ENCODE results near the gene SPRED3. TPM values are rescaled to one million over a fixed set of nuclear protein-coding genes. Genes with fewer than 3 reads are reported as not detected.

Gene SPRED3
- total and polyA plus RNA-seq, 9 of the 15 experiments (the other 6 are each of a cell fraction or from before 2014, with no cell fraction given) = 0.05 to 1.3 (median 0.36) TPM

DNA sequence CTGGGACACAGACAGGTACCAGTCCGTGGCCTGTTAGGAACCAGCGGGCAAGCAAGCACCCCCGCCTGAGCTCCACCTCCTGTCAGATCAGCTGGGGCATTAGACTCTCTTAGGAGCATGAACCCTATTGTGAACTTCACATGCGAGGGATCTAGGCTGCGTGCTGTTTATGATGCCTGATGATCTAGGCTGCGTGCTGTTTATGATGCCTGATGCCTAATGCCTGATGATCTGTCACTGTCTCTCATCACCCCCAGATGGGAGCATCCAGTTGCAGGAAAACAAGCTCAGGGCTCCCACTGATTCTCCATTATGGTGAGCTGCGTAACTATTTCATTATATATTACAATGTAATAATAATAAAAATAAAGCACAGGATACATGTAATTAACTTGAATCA, 33.9 kb downstream of the SPRED3 start:
- Histone ChIP-seq H3K36me3 (ENCODE audit: control insufficient read depth, insufficient read depth, low read length) (no peaks in the 10 kb centered on the region), H4K20me1 (replicated peaks; ENCODE audit: control insufficient read depth, insufficient read depth, low read length) (no peaks in the 10 kb centered on the region), H3K27ac (ENCODE audit: extremely low read depth, low read depth, low read length) (no peak overlapping the region), H3K27me3 (ENCODE audit: control insufficient read depth in 2 of 2, insufficient read depth in 2 of 2, low read length in 2 of 2) (no peaks in the 10 kb centered on the region), H3K9me1 (ENCODE audit: control insufficient read depth, insufficient read depth, low read length) (no peaks in the 10 kb centered on the region), H3K79me2 (ENCODE audit: control insufficient read depth, insufficient read depth, low read length) (peaks cover 4% of the 10 kb centered on the region; the same call in 1 of the 3 replicates), H3K4me3 (no peak overlapping the region), H2AFZ (ENCODE audit: low read depth, low read length) (no peak overlapping the region), H3K9ac (ENCODE audit: insufficient read depth in 1 of 2, low read depth in 2 of 2, low read length in 2 of 2) (no peak overlapping the region; a peak in 1 of 4 replicates), H3K4me2 (ENCODE audit: insufficient read depth, low read length) (no peak overlapping the region), H3K4me1 (replicated peaks in 1 of 2; ENCODE audit: control insufficient read depth in 2 of 2, insufficient read depth in 2 of 2, low read length in 2 of 2) (peaks cover 23 to 38% of the 10 kb centered on the region in 2 experiments), H3K9me3 (replicated peaks; ENCODE audit: control insufficient read depth, insufficient read depth, low read depth, low read length) (no peaks in the 10 kb centered on the region)
- ChIA-PET CTCF (ENCODE audit: low intra/inter-chr PET ratio) (no interaction called here), POLR2A (interaction anchor here (1.0 kb wide), 1 partner anchor 30 kb away, joined by 3 read pairs; no protein-coding TSS in a partner anchor)
- WGBS (ENCODE audit: insufficient coverage, low coverage, missing lambda C conversion rate) = 61% methylated on average over 7 of the region's 7 CpGs
- DNase-seq (ENCODE audit: extremely low read depth in 1 of 4, low spot score in 3 of 4) = no peak
- BruUV-seq (replicated peaks) = no TSS peak
- no peak for FAIRE-seq
- in situ Hi-C loops (cut with MboI) = no loop called here
- TF ChIP-seq SNRNP70 (optimal IDR thresholded peaks at IDR 0.05; ENCODE audit: low read depth, low read length) (no peak), MCM7 (IDR thresholded peaks at IDR 0.05) (no peak), CAMTA2 (CRISPR knock-in tag; conservative IDR thresholded peaks at IDR 0.05) (no peak), SRSF9 (IDR thresholded peaks at IDR 0.05; ENCODE audit: borderline replicate concordance, low read depth, low read length) (no peak), ZNF766 (CRISPR knock-in tag; conservative IDR thresholded peaks at IDR 0.05) (no peak), ZNF41 (CRISPR knock-in tag; conservative IDR thresholded peaks at IDR 0.05) (no peak), RBBP5 (IDR thresholded peaks at IDR 0.05; ENCODE audit: borderline replicate concordance, insufficient read depth, low read length, poor library complexity, severe bottlenecking) (no peak), SIX5 (IDR thresholded peaks at IDR 0.05; ENCODE audit: borderline replicate concordance in 1 of 2, insufficient read depth in 1 of 2, low read depth in 1 of 2, low read length in 2 of 2) (no peak), ZFX (CRISPR knock-in tag; IDR thresholded peaks at IDR 0.05) (no peak), DNMT1 (IDR thresholded peaks at IDR 0.05) (no peak)
- TF ChIP-seq, protein P1, sequence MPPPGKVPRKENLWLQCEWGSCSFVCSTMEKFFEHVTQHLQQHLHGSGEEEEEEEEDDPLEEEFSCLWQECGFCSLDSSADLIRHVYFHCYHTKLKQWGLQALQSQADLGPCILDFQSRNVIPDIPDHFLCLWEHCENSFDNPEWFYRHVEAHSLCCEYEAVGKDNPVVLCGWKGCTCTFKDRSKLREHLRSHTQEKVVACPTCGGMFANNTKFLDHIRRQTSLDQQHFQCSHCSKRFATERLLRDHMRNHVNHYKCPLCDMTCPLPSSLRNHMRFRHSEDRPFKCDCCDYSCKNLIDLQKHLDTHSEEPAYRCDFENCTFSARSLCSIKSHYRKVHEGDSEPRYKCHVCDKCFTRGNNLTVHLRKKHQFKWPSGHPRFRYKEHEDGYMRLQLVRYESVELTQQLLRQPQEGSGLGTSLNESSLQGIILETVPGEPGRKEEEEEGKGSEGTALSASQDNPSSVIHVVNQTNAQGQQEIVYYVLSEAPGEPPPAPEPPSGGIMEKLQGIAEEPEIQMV (tag; conservative IDR thresholded peaks at IDR 0.05; ENCODE audit: low read depth) = no peak
- TF ChIP-seq, protein P2, sequence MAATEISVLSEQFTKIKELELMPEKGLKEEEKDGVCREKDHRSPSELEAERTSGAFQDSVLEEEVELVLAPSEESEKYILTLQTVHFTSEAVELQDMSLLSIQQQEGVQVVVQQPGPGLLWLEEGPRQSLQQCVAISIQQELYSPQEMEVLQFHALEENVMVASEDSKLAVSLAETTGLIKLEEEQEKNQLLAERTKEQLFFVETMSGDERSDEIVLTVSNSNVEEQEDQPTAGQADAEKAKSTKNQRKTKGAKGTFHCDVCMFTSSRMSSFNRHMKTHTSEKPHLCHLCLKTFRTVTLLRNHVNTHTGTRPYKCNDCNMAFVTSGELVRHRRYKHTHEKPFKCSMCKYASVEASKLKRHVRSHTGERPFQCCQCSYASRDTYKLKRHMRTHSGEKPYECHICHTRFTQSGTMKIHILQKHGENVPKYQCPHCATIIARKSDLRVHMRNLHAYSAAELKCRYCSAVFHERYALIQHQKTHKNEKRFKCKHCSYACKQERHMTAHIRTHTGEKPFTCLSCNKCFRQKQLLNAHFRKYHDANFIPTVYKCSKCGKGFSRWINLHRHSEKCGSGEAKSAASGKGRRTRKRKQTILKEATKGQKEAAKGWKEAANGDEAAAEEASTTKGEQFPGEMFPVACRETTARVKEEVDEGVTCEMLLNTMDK (IDR thresholded peaks at IDR 0.05; ENCODE audit: borderline replicate concordance, insufficient read depth, low read depth, low read length, poor library complexity, severe bottlenecking) = no peak
- TF ChIP-seq, protein P3, sequence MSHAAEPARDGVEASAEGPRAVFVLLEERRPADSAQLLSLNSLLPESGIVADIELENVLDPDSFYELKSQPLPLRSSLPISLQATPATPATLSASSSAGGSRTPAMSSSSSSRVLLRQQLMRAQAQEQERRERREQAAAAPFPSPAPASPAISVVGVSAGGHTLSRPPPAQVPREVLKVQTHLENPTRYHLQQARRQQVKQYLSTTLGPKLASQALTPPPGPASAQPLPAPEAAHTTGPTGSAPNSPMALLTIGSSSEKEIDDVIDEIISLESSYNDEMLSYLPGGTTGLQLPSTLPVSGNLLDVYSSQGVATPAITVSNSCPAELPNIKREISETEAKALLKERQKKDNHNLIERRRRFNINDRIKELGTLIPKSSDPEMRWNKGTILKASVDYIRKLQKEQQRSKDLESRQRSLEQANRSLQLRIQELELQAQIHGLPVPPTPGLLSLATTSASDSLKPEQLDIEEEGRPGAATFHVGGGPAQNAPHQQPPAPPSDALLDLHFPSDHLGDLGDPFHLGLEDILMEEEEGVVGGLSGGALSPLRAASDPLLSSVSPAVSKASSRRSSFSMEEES (CRISPR knock-in tag; IDR thresholded peaks at IDR 0.05) = no peak
- TF ChIP-seq, protein P4, sequence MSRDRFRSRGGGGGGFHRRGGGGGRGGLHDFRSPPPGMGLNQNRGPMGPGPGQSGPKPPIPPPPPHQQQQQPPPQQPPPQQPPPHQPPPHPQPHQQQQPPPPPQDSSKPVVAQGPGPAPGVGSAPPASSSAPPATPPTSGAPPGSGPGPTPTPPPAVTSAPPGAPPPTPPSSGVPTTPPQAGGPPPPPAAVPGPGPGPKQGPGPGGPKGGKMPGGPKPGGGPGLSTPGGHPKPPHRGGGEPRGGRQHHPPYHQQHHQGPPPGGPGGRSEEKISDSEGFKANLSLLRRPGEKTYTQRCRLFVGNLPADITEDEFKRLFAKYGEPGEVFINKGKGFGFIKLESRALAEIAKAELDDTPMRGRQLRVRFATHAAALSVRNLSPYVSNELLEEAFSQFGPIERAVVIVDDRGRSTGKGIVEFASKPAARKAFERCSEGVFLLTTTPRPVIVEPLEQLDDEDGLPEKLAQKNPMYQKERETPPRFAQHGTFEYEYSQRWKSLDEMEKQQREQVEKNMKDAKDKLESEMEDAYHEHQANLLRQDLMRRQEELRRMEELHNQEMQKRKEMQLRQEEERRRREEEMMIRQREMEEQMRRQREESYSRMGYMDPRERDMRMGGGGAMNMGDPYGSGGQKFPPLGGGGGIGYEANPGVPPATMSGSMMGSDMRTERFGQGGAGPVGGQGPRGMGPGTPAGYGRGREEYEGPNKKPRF (IDR thresholded peaks at IDR 0.05; ENCODE audit: low read depth, low read length) = no peak
- intact Hi-C loops (cut with micrococcal nuclease) = no loop called here
- no peak for ATAC-seq
